Inflammatory macrophage treated with lipopolysaccharide for 4 hours (primary cell): Measurements from ENCODE around the gene YWHAE.
"Not testable (repeated sequence)": the region's sequence is repeated elsewhere in the genome, so short reads cannot be mapped to it uniquely, and the experiment has no call there.

Experiments used
- DNase-seq: peaks from one replicate; pipeline ENCODE4 v3.0.0-alpha.2; 2020

YWHAE gene

DNA sequence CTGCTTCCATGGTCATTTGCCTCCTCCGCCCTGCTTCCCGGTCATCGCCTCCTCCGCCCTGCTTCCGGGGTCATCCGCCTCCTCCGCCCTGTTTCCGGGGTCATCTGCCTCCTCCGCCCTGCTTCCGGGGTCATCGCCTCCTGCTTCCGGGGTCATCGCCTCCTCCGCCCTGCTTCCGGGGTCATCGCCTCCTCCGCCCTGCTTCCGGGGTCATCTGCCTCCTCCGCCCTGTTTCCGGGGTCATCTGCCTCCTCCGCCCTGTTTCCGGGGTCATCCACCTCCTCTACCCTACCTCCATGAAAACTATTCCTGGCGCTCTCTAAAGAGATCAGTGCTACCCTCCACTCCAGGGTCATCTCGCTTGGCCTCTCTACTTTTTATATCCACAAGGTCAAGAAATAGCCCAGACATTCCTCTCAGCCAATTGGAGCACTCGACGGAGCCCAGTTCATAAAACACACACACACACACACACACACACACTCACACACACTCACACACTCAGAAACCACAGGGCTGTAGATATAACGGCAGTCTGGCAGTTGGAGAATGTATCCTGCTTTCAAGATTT is 75.7 kb downstream of the YWHAE start:
- DNase-seq: no peak

DNA sequence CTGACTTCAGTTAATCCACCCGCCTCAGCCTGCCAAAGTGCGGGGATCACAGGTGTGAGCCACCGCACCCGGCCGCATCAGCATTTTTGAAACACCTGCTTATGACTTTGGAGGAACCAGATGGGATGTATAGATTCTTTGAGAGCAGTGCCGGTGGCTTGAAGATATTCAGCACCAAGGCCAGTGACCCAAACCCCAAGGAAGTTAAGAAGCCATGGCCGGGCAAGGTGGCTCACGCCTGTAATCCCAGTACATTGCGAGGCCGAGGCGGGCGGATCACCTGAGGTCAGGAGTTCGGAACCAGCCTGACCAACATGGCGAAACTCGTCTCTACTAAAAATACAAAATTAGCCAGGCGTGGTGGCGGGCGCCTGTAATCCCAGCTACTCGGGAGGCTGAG is 76.7 kb downstream of the YWHAE start:
- no peak for DNase-seq

DNA sequence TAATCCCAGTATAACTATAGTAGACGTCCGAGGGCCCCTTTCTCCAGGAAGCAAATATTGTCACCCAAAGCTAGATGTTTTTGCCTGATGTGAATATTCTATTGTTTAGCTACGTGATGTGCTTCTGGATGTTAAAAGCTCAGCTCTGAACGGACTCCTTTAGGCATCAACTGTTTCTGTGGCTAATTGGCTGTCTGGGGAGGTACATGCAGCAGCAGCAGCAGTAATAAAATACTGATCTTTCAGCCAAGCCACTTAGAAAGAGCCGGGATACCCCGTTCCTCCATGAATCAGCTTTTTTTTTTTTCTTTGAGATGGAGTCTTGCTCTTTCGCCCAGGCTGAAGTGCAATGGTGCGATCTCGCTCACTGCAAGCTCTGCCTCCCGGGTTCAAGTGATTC is 77.5 kb downstream of the YWHAE start:
- DNase-seq: no peak

DNA sequence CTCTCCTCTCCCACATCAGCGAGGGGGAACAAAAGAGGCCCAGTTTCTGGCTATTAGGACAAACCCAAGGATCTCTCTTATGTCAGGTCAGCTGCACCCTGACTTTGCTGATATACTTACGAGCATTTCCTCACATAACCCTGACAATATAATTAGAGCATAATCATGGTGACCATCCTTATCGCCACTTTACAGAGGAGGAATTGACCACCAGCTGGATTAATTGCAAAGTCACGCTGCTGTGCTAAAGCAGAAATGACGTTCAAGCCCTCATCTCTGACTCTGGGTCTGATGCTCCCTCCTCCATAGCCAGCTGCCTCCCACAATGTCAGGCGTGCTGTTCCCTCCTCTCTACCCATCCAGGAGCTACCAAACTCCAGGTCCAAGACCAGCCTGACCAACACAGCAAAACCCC is 78.0 kb downstream of the YWHAE start:
- DNase-seq: no peak

DNA sequence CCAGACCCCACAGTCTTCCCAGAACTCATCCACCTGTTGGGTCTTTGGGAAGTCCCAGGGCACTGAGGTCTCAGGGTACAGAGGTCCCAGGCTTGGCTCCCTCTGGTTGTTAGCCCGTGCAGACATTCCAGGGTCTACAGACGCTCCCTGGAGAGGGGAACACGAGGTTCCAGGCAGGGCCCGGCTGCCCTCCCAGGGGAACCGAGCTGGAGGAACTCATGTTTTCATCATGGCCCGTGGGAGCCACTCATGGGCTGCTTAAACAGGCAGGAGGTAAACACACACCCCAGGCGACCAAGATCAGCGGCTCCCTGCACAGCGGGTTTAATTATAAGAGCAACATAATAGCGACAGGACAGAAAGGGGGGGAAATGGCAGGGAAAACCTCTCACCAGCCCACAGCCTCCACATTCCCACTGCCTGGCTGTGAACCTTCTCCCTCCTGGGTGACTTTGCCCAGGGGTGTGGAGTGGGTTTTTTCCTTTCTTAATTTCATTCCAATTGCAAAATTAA is 84.1 kb downstream of the YWHAE start:
- DNase-seq: no peak

DNA sequence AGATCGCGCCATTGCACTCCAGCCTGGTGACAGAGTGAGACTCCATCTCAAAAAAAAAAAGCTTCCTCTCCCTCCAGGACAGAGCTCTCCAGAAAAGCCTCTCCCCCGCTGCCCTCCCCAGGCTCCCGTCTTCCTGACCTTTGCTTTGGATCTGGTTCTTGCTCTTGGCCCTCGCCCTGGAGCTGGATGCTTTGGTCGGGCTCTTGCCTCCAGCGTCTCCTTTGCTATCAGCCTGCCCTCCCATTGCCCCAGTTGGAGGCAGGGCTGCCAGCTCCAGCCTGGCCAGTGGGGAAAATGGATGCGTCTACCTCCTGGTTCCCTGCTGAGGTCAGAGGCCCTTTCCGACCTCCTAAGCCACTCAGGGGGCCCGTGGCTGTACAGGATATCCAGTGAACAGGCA is 84.6 kb downstream of the YWHAE start:
- no peak for DNase-seq

DNA sequence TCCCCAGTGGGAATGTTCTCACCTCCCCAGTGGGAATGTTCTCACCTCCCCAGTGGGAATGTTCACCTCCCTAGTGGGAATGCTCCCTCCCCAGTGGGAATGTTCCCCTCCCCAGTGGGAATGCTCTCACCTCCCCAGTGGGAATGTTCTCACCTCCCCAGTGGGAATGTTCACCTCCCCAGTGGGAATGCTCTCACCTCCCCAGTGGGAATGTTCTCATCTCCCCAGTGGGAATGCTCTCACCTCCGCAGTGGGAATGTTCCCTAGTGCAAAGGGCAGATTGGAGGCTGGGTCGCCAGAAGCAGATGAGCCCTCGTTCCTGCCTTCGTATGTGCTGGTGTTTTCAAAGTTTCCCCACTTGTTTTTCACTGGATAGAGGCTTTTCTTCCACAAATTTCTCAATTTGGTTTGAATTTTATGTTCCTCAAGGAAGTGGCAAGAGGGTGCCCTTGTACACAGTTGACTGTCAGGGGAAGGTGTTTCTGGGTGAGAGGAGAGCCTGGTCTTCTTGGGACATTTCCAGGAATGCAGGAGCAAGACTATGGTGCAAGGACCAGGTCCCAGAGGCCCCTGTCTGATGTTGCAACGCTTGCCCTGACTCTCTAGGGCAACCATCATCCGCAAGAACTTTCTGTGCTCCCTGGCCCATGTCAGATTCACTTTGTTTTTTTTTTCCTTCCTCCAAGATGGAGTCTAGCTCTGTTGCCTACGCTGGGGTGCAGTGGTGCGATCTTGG is 86.6 kb downstream of the YWHAE start:
- no peak for DNase-seq

DNA sequence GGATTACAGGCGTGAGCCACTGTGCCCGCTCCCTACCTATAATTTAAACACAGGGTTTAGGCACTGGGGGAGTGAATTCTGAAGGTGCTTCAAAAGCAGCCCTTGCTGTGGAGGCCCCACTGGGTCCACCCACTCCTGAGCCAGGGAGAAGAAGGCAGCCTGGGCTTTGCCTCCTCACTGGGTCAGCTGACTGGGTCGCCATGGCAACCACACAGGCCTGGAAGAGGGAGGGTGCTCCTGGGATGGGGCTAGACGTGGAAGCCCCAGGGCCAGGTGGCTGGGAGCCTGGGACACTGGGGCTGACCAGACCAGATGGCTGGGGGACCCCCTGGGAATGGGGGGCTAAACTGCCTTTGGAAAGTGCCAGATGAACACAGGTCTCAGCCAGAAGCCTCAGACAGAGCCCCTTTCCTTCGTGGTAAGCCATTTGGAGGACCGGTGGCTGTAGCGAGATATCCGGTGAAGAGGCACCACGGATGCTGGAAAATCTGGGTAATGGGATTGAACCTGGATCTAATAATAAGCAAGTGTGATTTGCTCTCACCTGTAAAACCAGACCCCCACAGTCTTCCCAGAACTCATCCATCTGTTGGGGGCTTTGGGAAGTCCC is 87.7 kb downstream of the YWHAE start:
- DNase-seq: peak; percentile 17

DNA sequence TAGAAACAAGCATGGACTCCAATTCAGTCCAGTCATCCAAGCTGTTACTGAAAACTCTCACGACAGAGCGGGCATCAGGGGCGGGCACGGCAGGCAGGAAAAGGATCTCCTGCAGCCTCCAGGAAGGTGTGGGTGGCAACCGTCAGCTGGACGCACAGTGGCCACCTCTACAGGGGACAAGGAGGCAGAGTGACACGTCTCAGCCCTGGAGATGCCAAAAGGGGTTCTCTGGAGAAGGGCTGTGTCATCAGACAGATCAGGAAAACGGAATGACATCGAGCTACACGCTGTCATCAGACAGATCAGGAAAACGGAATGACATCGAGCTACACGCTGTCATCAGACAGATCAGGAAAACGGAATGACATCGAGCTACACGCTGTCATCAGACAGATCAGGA is 92.2 kb downstream of the YWHAE start:
- DNase-seq: not testable (repeated sequence)

DNA sequence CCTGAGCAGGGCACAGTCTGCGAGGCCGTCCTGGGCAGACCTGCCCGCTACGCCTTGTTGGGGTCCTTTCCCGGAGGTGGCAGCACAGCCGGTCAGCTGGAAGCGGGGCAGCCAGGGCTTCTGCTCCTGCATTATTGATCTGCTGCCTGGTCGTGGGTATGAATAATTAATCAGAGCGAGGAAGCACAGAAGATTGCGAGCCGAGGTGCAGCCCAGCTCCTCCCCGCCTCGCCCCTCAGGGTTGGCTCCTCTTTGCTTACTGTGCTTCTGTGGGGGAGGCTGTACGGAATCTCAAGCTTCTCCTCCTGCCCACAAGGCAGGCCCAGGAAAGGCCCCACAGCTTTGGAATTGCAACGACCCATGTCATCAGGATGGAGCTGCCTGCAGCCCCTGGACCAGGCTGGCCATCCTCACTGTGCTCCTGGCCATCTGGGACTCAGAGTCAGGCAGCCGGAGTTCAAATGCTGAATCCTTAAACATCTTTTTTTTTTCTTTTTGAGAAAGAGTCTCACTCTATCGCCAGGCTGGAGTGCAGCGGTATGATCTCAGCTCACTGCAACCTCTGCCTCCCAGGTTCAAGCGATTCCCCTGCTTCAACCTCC is 95.0 kb downstream of the YWHAE start:
- DNase-seq: no peak

DNA sequence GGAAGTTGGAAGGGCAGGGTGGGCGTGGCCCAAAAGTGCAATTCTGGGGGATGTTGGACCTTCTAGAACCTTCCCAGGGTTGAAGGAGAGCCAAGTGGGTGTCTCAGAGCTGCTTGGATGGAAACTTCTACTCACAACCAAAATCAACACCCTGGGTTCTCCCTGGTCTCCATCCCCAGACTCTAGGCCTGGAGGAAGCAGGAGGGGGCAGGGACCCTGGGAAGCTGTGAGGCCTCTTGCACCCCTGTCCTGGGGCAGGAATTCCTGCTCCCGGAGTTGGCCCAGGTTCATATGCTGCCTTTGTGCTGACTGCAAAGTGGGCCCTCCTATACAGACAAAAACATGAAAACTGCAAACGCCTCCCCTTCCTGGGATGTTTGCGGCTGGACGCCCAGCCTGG is 95.5 kb downstream of the YWHAE start:
- DNase-seq: no peak

DNA sequence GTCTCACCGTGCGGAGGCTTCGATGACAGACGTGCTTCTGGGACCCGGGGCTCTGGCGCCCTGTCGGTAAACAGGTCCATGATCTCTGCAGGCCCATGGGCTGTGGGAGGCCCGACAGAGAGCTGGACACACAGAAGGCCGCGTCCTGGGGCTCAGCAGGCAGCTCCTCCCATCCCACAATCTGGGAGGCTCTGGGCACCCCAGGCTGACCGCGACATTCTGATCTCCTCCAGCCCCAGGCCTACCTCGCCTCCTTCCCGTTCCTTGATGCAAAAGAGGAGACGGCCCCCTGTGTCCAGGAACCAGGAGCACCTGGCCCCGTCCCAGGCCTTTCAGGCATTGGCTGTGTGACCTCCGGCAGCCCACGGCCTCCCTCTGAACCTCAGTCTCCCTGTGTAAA is 97.3 kb downstream of the YWHAE start:
- DNase-seq: no peak

DNA sequence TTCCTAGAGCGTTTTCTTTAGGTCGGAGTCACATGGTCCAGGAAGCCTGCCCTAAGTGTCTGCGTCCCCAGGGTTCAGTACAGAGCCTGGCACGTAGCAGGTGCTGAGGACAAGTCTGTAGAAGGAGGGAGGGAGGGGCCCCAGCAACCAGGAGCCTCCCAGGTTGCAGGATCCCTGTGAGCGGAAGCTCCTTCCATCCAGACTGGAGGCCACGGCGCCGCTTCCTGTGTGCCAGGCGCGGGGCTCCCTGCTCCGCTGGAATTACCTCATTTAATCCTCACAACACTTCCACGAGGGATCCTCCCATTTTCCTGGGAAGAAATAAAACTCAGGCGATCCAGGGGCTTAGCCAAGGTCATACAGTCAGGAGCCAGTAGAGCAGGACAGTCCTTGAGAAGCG is 98.5 kb downstream of the YWHAE start:
- DNase-seq: no peak

DNA sequence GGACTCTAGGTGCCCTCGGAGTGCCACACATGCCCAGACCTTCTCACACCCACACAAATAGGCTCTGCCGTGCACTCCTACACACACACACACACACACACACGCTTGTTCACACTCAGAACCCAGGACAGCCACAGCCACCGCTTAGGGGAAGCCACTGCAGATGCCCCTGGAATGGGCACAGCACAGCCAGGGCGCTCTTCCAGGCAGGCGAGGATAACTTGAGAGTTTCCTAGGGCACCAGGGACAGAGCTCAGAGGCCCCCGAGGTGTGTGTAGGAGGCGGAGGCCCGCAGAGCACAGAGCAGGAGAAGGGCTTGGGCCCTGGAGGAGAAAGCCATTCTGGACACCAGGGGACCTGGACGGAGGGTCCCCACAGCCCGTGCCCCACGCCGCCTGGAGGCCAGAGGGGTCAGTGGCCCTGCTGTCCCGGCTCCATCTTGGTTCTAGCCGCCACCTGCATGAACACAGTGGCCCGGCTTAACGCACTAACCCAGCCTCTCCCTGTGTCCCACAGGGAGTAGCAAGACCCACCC is 99.6 kb downstream of the YWHAE start:
- DNase-seq: no peak

DNA sequence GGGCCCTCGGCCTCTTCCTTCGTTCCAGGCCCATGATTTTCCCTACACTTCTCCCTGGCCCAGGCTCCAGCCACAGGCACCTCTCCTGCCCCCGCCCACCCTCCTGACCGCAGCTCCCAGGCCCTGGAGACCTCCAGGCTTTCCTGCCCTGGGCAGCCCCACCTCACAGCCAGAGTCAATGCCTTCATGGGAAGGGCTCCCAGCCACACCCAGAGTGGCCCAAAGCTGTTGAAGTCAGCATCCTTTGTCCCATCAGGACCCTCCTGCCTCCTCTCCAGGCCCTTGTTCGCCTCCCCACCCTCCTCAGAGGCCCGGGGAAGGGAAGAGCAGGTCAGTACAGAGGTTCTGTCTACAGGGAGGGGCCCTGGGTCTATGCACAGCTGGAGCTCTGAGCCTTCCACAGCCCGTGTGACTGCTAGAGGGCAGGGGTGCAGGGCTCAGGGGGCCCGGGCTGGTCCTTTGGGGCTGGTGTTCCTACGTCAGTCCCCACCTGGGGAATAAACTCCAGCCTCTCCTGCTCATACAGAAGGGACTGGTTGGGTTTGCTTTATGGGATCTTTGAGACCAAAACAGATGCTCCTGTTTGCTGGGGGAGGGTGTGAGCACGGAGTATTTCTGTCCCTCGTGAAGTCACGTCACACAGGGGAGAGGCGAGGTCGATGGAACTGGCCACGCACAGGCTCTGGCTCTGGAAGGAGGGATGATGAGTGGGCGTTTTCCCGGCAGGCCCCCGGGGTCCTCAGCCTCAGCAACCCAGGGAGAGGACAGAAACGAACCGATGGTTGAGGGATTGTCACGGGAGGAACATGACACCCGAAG is 100.3 kb downstream of the YWHAE start:
- no peak for DNase-seq

DNA sequence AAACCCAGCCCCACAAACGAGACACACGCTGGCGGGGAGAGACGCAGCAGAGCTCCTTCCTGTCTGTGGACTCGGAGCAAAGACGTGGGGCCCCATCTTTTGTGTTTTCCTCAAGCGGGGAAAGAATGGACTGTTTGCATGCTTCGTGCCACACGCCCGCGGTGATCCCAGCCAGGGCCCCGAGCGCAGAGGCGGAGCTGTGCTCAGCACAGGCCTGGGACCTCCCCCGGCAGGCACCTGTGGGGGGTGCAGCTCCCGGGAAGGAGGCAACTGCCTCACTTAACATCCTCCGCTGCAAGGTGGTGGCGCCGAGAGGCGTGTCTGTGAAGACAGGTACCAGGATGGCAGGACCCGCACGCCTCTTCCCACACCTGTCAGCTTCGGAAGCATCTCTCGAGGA is 101.4 kb downstream of the YWHAE start:
- DNase-seq: no peak
